NCI-H345 treated with DMSO at 0.1 percent for 48 hours (cell line): ENCODE results near the gene BLCAP.
"Not testable (repeated sequence)": the region's sequence is repeated elsewhere in the genome, so short reads cannot be mapped to it uniquely, and the experiment has no call there.

Source experiments
- DNase-seq: peaks from one replicate; lab custom pipeline; 2025; ENCODE audit not compliant: unreplicated experiment; lab: John Stamatoyannopoulos, UW

BLCAP gene

GRCh38 chr20:37490663-37491350, 36.9 kb downstream of the BLCAP start:
- no peak for DNase-seq

GRCh38 chr20:37486209-37486608, 41.5 kb downstream of the BLCAP start:
- not testable (repeated sequence) for DNase-seq

- no peak for DNase-seq
Observed at GRCh38 chr20:37484331-37484730, 43.3 kb downstream of the BLCAP start.

GRCh38 chr20:37481610-37482009, 46.1 kb downstream of the BLCAP start:
- no peak for DNase-seq

- no peak for DNase-seq
Observed at GRCh38 chr20:37480919-37481318, 46.8 kb downstream of the BLCAP start.

GRCh38 chr20:37479925-37480691, 47.6 kb downstream of the BLCAP start:
- no peak for DNase-seq

GRCh38 chr20:37479266-37479665, 48.4 kb downstream of the BLCAP start:
- no peak for DNase-seq

GRCh38 chr20:37477041-37477440, 50.6 kb downstream of the BLCAP start:
- no peak for DNase-seq

- no peak for DNase-seq
Observed at GRCh38 chr20:37475252-37475651, 52.4 kb downstream of the BLCAP start.

GRCh38 chr20:37474386-37474785, 53.3 kb downstream of the BLCAP start:
- DNase-seq: no peak

GRCh38 chr20:37473249-37474000, 54.3 kb downstream of the BLCAP start:
- no peak for DNase-seq

- not testable (repeated sequence) for DNase-seq
Observed at GRCh38 chr20:37472435-37472834, 55.2 kb downstream of the BLCAP start.

- DNase-seq: no peak
Observed at GRCh38 chr20:37471741-37472235, 55.9 kb downstream of the BLCAP start.

GRCh38 chr20:37470190-37470589, 57.5 kb downstream of the BLCAP start:
- not testable (repeated sequence) for DNase-seq

GRCh38 chr20:37469531-37469930, 58.1 kb downstream of the BLCAP start:
- DNase-seq: no peak

GRCh38 chr20:37468886-37469285, 58.8 kb downstream of the BLCAP start:
- no peak for DNase-seq
